Cardiac muscle cell (in vitro differentiated cells and primary cell): ENCODE data around the gene ABI3BP. TPM values are rescaled to one million over a fixed set of nuclear protein-coding genes. Genes with fewer than 3 reads are reported as not detected.

Experiments
- DNase-seq, 2 donors: peaks; one replicate each; pipeline versions ENCODE4 v3.0.0 to v3.0.0-alpha.2; 2010 to 2017; ENCODE audit warnings: low read depth in 1 of 2, low spot score in 1 of 2
- H3K27ac ChIP-seq: fragments of 200-600 bp; sonication (generic); 2 replicates; pipeline ENCODE4 v1.5.1; 2016
- H3K27me3 ChIP-seq: fragments of 200-600 bp; sonication (generic); 2 replicates; pipeline ENCODE4 v1.6.0; 2016; ENCODE audit warnings: control low read depth
- H3K36me3 ChIP-seq: fragments of 200-600 bp; sonication (generic); 2 replicates; pipeline ENCODE4 v1.5.1; 2016; ENCODE audit warnings: control low read depth
- H3K4me1 ChIP-seq: fragments of 200-600 bp; sonication (generic); 2 replicates; pipeline ENCODE4 v1.8.1; 2017; ENCODE audit warnings: low read depth, mild to moderate bottlenecking, mixed run types
- H3K4me3 ChIP-seq: fragments of 200-600 bp; sonication (generic); 2 replicates; pipeline ENCODE4 v1.5.1; 2016; ENCODE audit warnings: mild to moderate bottlenecking
- H3K9me3 ChIP-seq: fragments of 200-600 bp; sonication (generic); 2 replicates; pipeline ENCODE4 v1.5.1; 2017; ENCODE audit warnings: low read depth, mild to moderate bottlenecking, control low read depth
- polyA plus RNA-seq: library from polyadenylated mRNA; unstranded; fragments of >200 nt; fragmentation: Nextera tagmentation; extraction: Ambion mirVana; gene quantifications from 2 replicates; pipeline ENCODE4 v1.2.1, GENCODE V29; 2016
- total RNA-seq: library from RNA; depleted of rRNA; stranded (reverse); fragments of >200 nt; gene quantifications from 2 replicates; pipeline ENCODE4 v1.2.3, GENCODE V29; 2016
- TF ChIP-seq, protein P1 (sequence below): IDR thresholded peaks from 2 replicates; pipeline ENCODE4 v1.5.1; 2012; ENCODE audit warnings: low read depth, mild to moderate bottlenecking, low read length

The ABI3BP gene
- total and polyA plus RNA-seq, 2 experiments from 2014 or later = 0.54 to 0.92 TPM

DNA sequence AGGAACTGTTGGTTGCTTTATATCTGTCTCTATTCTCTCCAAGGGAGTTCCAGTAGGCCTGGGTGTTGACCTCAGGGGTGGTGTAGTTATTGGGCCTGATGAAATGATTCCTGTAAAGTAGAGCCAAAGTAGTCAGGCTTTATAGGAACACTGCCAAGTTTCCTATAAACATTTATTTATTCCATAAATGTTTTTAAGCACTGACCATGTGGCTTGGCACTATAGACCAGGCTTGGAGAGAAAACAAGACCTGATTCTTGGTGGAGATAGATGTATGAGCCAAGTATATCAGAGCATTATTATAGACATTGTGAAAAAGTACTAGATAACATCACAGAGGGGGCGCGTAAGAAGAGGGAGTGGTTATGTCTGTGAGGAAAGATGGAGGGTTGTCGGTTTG is 218.0 kb downstream of the ABI3BP start:
- Histone ChIP-seq H3K27me3 (no peaks in the 10 kb centered on the region), H3K27ac (no peak overlapping the region), H3K4me3 (no peak overlapping the region), H3K4me1 (no peaks in the 10 kb centered on the region), H3K9me3 (no peaks in the 10 kb centered on the region), H3K36me3 (no peaks in the 10 kb centered on the region)
- DNase-seq = no peak
- TF ChIP-seq, protein P1, sequence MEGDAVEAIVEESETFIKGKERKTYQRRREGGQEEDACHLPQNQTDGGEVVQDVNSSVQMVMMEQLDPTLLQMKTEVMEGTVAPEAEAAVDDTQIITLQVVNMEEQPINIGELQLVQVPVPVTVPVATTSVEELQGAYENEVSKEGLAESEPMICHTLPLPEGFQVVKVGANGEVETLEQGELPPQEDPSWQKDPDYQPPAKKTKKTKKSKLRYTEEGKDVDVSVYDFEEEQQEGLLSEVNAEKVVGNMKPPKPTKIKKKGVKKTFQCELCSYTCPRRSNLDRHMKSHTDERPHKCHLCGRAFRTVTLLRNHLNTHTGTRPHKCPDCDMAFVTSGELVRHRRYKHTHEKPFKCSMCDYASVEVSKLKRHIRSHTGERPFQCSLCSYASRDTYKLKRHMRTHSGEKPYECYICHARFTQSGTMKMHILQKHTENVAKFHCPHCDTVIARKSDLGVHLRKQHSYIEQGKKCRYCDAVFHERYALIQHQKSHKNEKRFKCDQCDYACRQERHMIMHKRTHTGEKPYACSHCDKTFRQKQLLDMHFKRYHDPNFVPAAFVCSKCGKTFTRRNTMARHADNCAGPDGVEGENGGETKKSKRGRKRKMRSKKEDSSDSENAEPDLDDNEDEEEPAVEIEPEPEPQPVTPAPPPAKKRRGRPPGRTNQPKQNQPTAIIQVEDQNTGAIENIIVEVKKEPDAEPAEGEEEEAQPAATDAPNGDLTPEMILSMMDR = no peak

DNA sequence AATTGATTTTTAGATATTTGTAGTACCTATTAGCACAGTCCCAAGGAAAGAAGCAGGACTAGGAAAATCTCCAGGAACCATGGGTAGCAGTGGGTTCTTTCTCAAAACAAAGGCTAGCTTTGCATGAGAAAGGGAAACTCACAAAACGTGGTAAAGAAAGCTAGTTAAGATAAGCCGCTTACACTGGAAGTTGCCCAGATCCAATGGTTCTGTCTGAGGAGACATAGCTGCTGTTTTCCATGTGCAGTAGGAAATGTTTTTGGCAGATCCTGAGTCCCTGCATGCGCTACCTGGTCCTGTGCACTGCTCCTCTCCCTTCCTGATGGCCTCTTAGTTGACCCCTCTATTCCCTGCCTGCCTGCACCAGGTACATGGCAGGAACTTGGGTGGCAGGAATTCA is 223.5 kb downstream of the ABI3BP start:
- TF ChIP-seq, protein P1 = no peak
- Histone ChIP-seq H3K27ac (no peak overlapping the region), H3K27me3 (no peaks in the 10 kb centered on the region), H3K4me1 (peaks cover 8% of the 10 kb centered on the region), H3K36me3 (no peaks in the 10 kb centered on the region), H3K9me3 (no peaks in the 10 kb centered on the region), H3K4me3 (no peak overlapping the region)
- no peak for DNase-seq

DNA sequence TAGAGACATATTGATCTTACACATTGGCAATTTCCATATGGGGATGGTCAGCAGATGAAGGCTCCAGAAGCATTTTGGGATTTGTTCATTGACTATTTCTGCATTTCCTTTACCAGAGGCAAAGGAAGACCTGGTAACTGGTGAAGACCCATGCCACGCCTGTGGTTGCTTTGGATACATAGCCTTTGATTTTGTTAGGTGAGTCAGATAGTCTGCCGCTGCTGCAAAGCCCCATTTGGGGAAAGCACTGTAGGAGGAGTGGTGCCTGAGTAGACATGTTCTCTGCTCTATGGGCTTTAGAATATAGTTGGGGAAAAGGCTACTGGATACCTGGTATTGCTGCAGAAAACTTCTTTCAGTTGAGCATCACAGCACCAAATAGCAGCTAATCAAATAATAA is 227.2 kb downstream of the ABI3BP start:
- Histone ChIP-seq H3K27ac (no peak overlapping the region), H3K4me1 (peaks cover 8% of the 10 kb centered on the region), H3K4me3 (no peak overlapping the region), H3K27me3 (no peaks in the 10 kb centered on the region), H3K36me3 (no peaks in the 10 kb centered on the region), H3K9me3 (no peaks in the 10 kb centered on the region)
- DNase-seq = no peak
- TF ChIP-seq, protein P1 = no peak

DNA sequence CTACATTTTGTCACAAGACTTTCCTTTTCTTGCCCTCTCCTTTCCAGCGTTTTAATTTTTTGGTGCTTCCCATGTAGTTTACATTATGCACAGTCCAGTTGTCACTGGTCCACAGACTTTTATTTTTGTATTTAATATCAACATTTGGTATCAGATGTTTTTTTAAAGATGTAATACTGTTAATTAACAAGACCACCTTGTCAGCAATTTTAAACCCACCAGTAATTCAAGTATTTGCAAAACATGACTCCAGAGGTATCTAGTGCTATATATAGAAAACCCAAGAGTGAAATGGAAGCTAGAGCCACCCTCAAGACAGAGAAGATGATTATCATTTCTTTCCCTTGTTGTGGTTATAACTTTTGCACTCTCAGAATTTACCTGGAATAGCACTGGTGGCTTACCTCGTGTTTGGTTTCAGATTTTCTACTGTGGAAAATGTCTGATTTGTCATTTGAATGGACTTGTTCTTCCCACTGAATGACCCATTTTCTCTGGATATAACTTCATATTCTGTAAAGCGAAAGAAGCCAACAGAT is 227.7 kb downstream of the ABI3BP start:
- Histone ChIP-seq H3K27ac (no peak overlapping the region), H3K4me3 (no peak overlapping the region), H3K4me1 (peaks cover 8% of the 10 kb centered on the region), H3K9me3 (no peaks in the 10 kb centered on the region), H3K27me3 (no peaks in the 10 kb centered on the region), H3K36me3 (no peaks in the 10 kb centered on the region)
- DNase-seq = no peak
- TF ChIP-seq, protein P1 = no peak

DNA sequence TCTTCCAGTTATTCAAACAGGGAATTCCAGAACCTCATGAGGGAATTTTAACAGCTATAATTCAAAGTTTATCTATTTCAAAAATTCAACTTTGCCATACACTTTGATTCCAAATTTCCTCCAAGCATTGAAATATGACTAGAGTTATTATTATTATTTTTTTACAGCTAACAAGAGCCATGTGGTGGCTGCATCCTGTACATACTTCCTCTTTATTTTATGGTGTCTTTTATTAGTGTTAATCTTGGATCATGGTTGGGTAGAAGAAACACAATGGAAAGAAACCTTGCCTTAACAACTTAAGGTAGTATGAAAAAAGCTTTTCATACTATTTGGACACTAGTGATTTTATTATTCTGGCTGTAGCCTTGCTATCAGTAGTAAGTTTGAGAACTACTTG is 231.3 kb downstream of the ABI3BP start:
- no peak for DNase-seq
- H3K4me1 ChIP-seq = peaks cover 12% of the 10 kb centered on the region
- no peak overlapping the region for H3K4me3 ChIP-seq
- no peaks in the 10 kb centered on the region for H3K27me3 ChIP-seq
- no peaks in the 10 kb centered on the region for H3K9me3 ChIP-seq
- no peaks in the 10 kb centered on the region for H3K36me3 ChIP-seq
- H3K27ac ChIP-seq = no peak overlapping the region
- TF ChIP-seq, protein P1 = no peak
